HEK293 (cell line): ENCODE results near the gene PCSK5.

Source experiments
- EGR2 ChIP-seq: fragments of 450-650 bp; formaldehyde crosslinking; IDR thresholded peaks from 2 replicates; pipeline ENCODE4 v1.5.1; 2016; ENCODE audit warnings: low read depth, missing biosample characterization, missing genetic modification characterization
- MZF1 ChIP-seq: fragments of 450-650 bp; formaldehyde crosslinking; IDR thresholded peaks from 2 replicates; pipeline ENCODE4 v1.5.1; 2017; ENCODE audit warnings: missing biosample characterization, missing genetic modification characterization, borderline replicate concordance
- SCRT2 ChIP-seq: fragments of 450-650 bp; formaldehyde crosslinking; IDR thresholded peaks from 2 replicates; pipeline ENCODE4 v1.5.1; 2016; ENCODE audit warnings: missing biosample characterization, missing genetic modification characterization
- SP2 ChIP-seq: fragments of 450-650 bp; formaldehyde crosslinking; IDR thresholded peaks from 2 replicates; pipeline ENCODE4 v1.5.1; 2016; ENCODE audit warnings: missing biosample characterization, missing genetic modification characterization
- SP3 ChIP-seq: fragments of 450-650 bp; formaldehyde crosslinking; IDR thresholded peaks from 2 replicates; pipeline ENCODE4 v1.5.1; 2016; ENCODE audit warnings: missing biosample characterization, missing genetic modification characterization
- SP7 ChIP-seq: fragments of 450-650 bp; formaldehyde crosslinking; IDR thresholded peaks from 2 replicates; pipeline ENCODE4 v1.5.1; 2016; ENCODE audit warnings: missing biosample characterization, missing genetic modification characterization
- ZNF132 ChIP-seq: fragments of 450-650 bp; formaldehyde crosslinking; IDR thresholded peaks from 2 replicates; pipeline ENCODE4 v1.5.1; 2017; ENCODE audit warnings: missing biosample characterization, missing genetic modification characterization, borderline replicate concordance
- ZNF138 ChIP-seq: fragments of 450-650 bp; formaldehyde crosslinking; IDR thresholded peaks from 2 replicates; pipeline ENCODE4 v1.5.1; 2016; ENCODE audit warnings: missing biosample characterization, missing genetic modification characterization, borderline replicate concordance
- ZNF157 ChIP-seq: fragments of 450-650 bp; formaldehyde crosslinking; IDR thresholded peaks from 2 replicates; pipeline ENCODE4 v1.5.1; 2016; ENCODE audit warnings: missing biosample characterization, missing genetic modification characterization
- ZNF214 ChIP-seq: fragments of 450-650 bp; formaldehyde crosslinking; IDR thresholded peaks from 2 replicates; pipeline ENCODE4 v1.5.1; 2017; ENCODE audit warnings: missing biosample characterization, mild to moderate bottlenecking, missing genetic modification characterization, borderline replicate concordance
- ZNF266 ChIP-seq: fragments of 450-650 bp; formaldehyde crosslinking; IDR thresholded peaks from 2 replicates; pipeline ENCODE4 v1.5.1; 2016; ENCODE audit warnings: missing biosample characterization, missing genetic modification characterization, low read depth
- ZNF335 ChIP-seq: fragments of 450-650 bp; formaldehyde crosslinking; conservative IDR thresholded peaks from 2 replicates; pipeline ENCODE4 v1.5.1; 2016; ENCODE audit warnings: missing biosample characterization, missing genetic modification characterization
- ZNF555 ChIP-seq: fragments of 450-650 bp; formaldehyde crosslinking; conservative IDR thresholded peaks from 2 replicates; pipeline ENCODE4 v1.5.1; 2017; ENCODE audit warnings: missing biosample characterization, mild to moderate bottlenecking, missing genetic modification characterization, inconsistent platforms
- ZNF626 ChIP-seq: fragments of 450-650 bp; sonication (Bioruptor Pico); formaldehyde crosslinking; IDR thresholded peaks from 2 replicates; pipeline ENCODE4 v1.5.1; 2018; ENCODE audit warnings: missing biosample characterization, missing genetic modification characterization, inconsistent platforms
- ZNF629 ChIP-seq: fragments of 450-650 bp; formaldehyde crosslinking; IDR thresholded peaks from 2 replicates; pipeline ENCODE4 v1.5.1; 2017; ENCODE audit warnings: missing biosample characterization, missing genetic modification characterization
- ZNF660 ChIP-seq: fragments of 450-650 bp; IDR thresholded peaks from 2 replicates; pipeline ENCODE4 v1.5.1; 2018; ENCODE audit warnings: missing biosample characterization, mild to moderate bottlenecking, missing genetic modification characterization
- ZNF837 ChIP-seq: fragments of 450-650 bp; formaldehyde crosslinking; IDR thresholded peaks from 2 replicates; pipeline ENCODE4 v1.5.1; 2016; ENCODE audit warnings: missing biosample characterization, missing genetic modification characterization
- ZSCAN30 ChIP-seq: fragments of 450-650 bp; IDR thresholded peaks from 2 replicates; pipeline ENCODE4 v1.5.1; 2018; ENCODE audit warnings: missing biosample characterization, mild to moderate bottlenecking, missing genetic modification characterization, moderate library complexity
- TF ChIP-seq, protein P1 (sequence below): fragments of 450-650 bp; formaldehyde crosslinking; IDR thresholded peaks from 2 replicates; pipeline ENCODE4 v1.5.1; 2017; ENCODE audit warnings: missing biosample characterization, missing genetic modification characterization
- TF ChIP-seq, protein P2 (sequence below): fragments of 450-650 bp; formaldehyde crosslinking; conservative IDR thresholded peaks from 2 replicates; pipeline ENCODE4 v1.5.1; 2016; ENCODE audit warnings: low read depth, missing biosample characterization, missing genetic modification characterization
- TF ChIP-seq, protein P3 (sequence below): fragments of 450-650 bp; formaldehyde crosslinking; IDR thresholded peaks from 2 replicates; pipeline ENCODE4 v1.5.1; 2016; ENCODE audit warnings: missing biosample characterization, missing genetic modification characterization
- TF ChIP-seq, protein P4 (sequence below): fragments of 450-650 bp; formaldehyde crosslinking; IDR thresholded peaks from 2 replicates; pipeline ENCODE4 v1.5.1; 2016; ENCODE audit warnings: missing biosample characterization, missing genetic modification characterization
- TF ChIP-seq, protein P5 (sequence below): fragments of 450-650 bp; formaldehyde crosslinking; IDR thresholded peaks from 2 replicates; pipeline ENCODE4 v1.5.1; 2016; ENCODE audit warnings: missing biosample characterization, missing genetic modification characterization
- TF ChIP-seq, protein P6 (sequence below): fragments of 450-650 bp; formaldehyde crosslinking; IDR thresholded peaks from 2 replicates; pipeline ENCODE4 v1.5.1; 2016; ENCODE audit warnings: missing biosample characterization, missing genetic modification characterization

PCSK5 gene

DNA sequence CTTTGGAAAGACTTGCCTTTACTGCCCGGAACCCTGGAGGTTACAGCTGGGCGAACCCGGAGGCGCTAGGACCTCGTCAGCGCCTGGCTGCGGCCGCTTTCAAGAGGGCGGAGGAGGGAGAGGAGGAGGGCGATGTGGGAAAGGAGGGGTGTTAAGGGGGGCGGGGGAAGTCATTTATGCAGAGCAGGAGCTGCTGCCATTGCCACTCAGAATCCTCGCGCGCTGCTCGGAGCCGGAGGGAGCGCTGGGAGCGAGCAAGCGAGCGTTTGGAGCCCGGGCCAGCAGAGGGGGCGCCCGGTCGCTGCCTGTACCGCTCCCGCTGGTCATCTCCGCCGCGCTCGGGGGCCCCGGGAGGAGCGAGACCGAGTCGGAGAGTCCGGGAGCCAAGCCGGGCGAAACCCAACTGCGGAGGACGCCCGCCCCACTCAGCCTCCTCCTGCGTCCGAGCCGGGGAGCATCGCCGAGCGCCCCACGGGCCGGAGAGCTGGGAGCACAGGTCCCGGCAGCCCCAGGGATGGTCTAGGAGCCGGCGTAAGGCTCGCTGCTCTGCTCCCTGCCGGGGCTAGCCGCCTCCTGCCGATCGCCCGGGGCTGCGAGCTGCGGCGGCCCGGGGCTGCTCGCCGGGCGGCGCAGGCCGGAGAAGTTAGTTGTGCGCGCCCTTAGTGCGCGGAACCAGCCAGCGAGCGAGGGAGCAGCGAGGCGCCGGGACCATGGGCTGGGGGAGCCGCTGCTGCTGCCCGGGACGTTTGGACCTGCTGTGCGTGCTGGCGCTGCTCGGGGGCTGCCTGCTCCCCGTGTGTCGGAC, at the start of gene PCSK5 (continued):
- TF ChIP-seq, protein P1, sequence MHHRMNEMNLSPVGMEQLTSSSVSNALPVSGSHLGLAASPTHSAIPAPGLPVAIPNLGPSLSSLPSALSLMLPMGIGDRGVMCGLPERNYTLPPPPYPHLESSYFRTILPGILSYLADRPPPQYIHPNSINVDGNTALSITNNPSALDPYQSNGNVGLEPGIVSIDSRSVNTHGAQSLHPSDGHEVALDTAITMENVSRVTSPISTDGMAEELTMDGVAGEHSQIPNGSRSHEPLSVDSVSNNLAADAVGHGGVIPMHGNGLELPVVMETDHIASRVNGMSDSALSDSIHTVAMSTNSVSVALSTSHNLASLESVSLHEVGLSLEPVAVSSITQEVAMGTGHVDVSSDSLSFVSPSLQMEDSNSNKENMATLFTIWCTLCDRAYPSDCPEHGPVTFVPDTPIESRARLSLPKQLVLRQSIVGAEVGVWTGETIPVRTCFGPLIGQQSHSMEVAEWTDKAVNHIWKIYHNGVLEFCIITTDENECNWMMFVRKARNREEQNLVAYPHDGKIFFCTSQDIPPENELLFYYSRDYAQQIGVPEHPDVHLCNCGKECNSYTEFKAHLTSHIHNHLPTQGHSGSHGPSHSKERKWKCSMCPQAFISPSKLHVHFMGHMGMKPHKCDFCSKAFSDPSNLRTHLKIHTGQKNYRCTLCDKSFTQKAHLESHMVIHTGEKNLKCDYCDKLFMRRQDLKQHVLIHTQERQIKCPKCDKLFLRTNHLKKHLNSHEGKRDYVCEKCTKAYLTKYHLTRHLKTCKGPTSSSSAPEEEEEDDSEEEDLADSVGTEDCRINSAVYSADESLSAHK (tag by site-specific recombination), result peak; percentile 45; the same call in 1 of the 2 replicates
- no peak for TF ChIP-seq ZNF132 (tag by site-specific recombination)
- TF ChIP-seq ZNF266 (tag by site-specific recombination), result no peak
- TF ChIP-seq, protein P2, sequence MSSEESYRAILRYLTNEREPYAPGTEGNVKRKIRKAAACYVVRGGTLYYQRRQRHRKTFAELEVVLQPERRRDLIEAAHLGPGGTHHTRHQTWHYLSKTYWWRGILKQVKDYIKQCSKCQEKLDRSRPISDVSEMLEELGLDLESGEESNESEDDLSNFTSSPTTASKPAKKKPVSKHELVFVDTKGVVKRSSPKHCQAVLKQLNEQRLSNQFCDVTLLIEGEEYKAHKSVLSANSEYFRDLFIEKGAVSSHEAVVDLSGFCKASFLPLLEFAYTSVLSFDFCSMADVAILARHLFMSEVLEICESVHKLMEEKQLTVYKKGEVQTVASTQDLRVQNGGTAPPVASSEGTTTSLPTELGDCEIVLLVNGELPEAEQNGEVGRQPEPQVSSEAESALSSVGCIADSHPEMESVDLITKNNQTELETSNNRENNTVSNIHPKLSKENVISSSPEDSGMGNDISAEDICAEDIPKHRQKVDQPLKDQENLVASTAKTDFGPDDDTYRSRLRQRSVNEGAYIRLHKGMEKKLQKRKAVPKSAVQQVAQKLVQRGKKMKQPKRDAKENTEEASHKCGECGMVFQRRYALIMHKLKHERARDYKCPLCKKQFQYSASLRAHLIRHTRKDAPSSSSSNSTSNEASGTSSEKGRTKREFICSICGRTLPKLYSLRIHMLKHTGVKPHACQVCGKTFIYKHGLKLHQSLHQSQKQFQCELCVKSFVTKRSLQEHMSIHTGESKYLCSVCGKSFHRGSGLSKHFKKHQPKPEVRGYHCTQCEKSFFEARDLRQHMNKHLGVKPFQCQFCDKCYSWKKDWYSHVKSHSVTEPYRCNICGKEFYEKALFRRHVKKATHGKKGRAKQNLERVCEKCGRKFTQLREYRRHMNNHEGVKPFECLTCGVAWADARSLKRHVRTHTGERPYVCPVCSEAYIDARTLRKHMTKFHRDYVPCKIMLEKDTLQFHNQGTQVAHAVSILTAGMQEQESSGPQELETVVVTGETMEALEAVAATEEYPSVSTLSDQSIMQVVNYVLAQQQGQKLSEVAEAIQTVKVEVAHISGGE, result peak; percentile 40; the same call in 1 of the 2 replicates
- TF ChIP-seq ZNF138 (tag by site-specific recombination), result no peak
- peak; percentile 90 for TF ChIP-seq EGR2 (tag by site-specific recombination)
- no peak for TF ChIP-seq SCRT2
- no peak for TF ChIP-seq ZNF214 (tag by site-specific recombination)
- TF ChIP-seq MZF1 (tag by site-specific recombination), result no peak; the same call in 1 of the 2 replicates
- peak; percentile 78 for TF ChIP-seq SP7 (tag by site-specific recombination)
- TF ChIP-seq ZNF837, result no peak
- TF ChIP-seq, protein P3, sequence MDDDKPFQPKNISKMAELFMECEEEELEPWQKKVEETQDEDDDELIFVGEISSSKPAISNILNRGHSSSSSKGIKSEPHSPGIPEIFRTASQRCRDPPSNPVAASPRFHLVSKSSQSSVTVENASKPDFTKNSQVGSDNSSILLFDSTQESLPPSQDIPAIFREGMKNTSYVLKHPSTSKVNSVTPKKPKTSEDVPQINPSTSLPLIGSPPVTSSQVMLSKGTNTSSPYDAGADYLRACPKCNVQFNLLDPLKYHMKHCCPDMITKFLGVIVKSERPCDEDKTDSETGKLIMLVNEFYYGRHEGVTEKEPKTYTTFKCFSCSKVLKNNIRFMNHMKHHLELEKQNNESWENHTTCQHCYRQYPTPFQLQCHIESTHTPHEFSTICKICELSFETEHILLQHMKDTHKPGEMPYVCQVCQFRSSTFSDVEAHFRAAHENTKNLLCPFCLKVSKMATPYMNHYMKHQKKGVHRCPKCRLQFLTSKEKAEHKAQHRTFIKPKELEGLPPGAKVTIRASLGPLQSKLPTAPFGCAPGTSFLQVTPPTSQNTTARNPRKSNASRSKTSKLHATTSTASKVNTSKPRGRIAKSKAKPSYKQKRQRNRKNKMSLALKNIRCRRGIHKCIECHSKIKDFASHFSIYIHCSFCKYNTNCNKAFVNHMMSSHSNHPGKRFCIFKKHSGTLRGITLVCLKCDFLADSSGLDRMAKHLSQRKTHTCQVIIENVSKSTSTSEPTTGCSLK (tag by site-specific recombination), result no peak
- TF ChIP-seq ZNF660 (tag by site-specific recombination), result peak; percentile 50; the same call in 1 of the 2 replicates
- TF ChIP-seq SP3 (tag by site-specific recombination), result peak; percentile 86
- TF ChIP-seq ZNF555 (tag by site-specific recombination), result no peak
- TF ChIP-seq SP2, result peak; percentile 74
- 0 out of 2 replicates have a peak, but pooled peaks have one; percentile 28 for TF ChIP-seq ZNF335
- no peak for TF ChIP-seq ZNF157 (tag by site-specific recombination)
- TF ChIP-seq, protein P4, sequence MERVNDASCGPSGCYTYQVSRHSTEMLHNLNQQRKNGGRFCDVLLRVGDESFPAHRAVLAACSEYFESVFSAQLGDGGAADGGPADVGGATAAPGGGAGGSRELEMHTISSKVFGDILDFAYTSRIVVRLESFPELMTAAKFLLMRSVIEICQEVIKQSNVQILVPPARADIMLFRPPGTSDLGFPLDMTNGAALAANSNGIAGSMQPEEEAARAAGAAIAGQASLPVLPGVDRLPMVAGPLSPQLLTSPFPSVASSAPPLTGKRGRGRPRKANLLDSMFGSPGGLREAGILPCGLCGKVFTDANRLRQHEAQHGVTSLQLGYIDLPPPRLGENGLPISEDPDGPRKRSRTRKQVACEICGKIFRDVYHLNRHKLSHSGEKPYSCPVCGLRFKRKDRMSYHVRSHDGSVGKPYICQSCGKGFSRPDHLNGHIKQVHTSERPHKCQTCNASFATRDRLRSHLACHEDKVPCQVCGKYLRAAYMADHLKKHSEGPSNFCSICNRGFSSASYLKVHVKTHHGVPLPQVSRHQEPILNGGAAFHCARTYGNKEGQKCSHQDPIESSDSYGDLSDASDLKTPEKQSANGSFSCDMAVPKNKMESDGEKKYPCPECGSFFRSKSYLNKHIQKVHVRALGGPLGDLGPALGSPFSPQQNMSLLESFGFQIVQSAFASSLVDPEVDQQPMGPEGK, result peak; percentile 90
- TF ChIP-seq ZNF629, result peak; percentile 66
- TF ChIP-seq, protein P5, sequence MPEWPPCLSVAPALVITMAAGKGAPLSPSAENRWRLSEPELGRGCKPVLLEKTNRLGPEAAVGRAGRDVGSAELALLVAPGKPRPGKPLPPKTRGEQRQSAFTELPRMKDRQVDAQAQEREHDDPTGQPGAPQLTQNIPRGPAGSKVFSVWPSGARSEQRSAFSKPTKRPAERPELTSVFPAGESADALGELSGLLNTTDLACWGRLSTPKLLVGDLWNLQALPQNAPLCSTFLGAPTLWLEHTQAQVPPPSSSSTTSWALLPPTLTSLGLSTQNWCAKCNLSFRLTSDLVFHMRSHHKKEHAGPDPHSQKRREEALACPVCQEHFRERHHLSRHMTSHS (tag by site-specific recombination), result no peak
- no peak for TF ChIP-seq ZNF626 (tag by site-specific recombination)
- TF ChIP-seq, protein P6, sequence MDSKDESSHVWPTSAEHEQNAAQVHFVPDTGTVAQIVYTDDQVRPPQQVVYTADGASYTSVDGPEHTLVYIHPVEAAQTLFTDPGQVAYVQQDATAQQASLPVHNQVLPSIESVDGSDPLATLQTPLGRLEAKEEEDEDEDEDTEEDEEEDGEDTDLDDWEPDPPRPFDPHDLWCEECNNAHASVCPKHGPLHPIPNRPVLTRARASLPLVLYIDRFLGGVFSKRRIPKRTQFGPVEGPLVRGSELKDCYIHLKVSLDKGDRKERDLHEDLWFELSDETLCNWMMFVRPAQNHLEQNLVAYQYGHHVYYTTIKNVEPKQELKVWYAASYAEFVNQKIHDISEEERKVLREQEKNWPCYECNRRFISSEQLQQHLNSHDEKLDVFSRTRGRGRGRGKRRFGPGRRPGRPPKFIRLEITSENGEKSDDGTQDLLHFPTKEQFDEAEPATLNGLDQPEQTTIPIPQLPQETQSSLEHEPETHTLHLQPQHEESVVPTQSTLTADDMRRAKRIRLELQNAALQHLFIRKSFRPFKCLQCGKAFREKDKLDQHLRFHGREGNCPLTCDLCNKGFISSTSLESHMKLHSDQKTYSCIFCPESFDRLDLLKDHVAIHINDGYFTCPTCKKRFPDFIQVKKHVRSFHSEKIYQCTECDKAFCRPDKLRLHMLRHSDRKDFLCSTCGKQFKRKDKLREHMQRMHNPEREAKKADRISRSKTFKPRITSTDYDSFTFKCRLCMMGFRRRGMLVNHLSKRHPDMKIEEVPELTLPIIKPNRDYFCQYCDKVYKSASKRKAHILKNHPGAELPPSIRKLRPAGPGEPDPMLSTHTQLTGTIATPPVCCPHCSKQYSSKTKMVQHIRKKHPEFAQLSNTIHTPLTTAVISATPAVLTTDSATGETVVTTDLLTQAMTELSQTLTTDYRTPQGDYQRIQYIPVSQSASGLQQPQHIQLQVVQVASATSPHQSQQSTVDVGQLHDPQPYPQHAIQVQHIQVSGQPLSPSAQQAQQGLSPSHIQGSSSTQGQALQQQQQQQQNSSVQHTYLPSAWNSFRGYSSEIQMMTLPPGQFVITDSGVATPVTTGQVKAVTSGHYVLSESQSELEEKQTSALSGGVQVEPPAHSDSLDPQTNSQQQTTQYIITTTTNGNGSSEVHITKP (tag by site-specific recombination), result peak; percentile 86
- TF ChIP-seq ZSCAN30 (tag by site-specific recombination), result 0 out of 2 replicates have a peak, but pooled peaks have one; percentile 59
